Naive thymus-derived CD8-positive, alpha-beta T cell (primary cell): ENCODE data around the gene HTR4. TPM values are rescaled to one million over a fixed set of nuclear protein-coding genes. Genes with fewer than 3 reads are reported as not detected.

ENCODE experiments used
- ATAC-seq, 2 donors: fragments of 150-1000 bp; cut with Tn5 transposase in 1 of 2; sonication (Bioruptor Pico), chemical (Tn5 transposase) in 1 of 2; 1 replicate in 1 of 2; 2 replicates in 1 of 2; pipeline ENCODE4 v1.10.0; 2021; ENCODE audit warnings: mild to moderate bottlenecking in 2 of 2, moderate library complexity in 2 of 2
- POLR2A ChIA-PET: fragments of 350-600 bp; sonication (Branson Sonifier 250); formaldehyde crosslinking; loops from one replicate; lab custom pipeline; 2021; ENCODE audit warnings: antibody characterized with exemption; lab: Charles Lee
- DNase-seq, 10 donors: peaks; one replicate each; pipeline versions ENCODE4 v3.0.0 to v3.0.0-alpha.2; 2020 to 2022
- H3K27ac Mint-ChIP-seq, 10 donors: one replicate each; pipeline ENCODE4 v1.8.0; 2020 to 2022; ENCODE audit warnings: mild to moderate bottlenecking in 10 of 10, mixed read lengths in 10 of 10, moderate library complexity in 4 of 10, inconsistent platforms in 1 of 10
- H3K27me3 Mint-ChIP-seq, 5 donors: one replicate each; pipeline ENCODE4 v1.8.0; 2021 to 2022; ENCODE audit warnings: mixed read lengths in 5 of 5
- H3K36me3 Mint-ChIP-seq, 3 donors: one replicate each; pipeline ENCODE4 v1.8.0; 2020 to 2022; ENCODE audit warnings: mixed read lengths in 3 of 3, mild to moderate bottlenecking in 2 of 3, inconsistent platforms in 1 of 3
- H3K4me1 Mint-ChIP-seq, 4 donors: one replicate each; pipeline ENCODE4 v1.8.0; 2021 to 2022; ENCODE audit warnings: mixed read lengths in 4 of 4
- H3K4me3 Mint-ChIP-seq, 10 donors: one replicate each; pipeline ENCODE4 v1.8.0; 2020 to 2022; ENCODE audit warnings: mild to moderate bottlenecking in 10 of 10, mixed read lengths in 10 of 10, moderate library complexity in 6 of 10, inconsistent platforms in 1 of 10
- H3K9me3 Mint-ChIP-seq, 9 donors: one replicate each; pipeline ENCODE4 v1.8.0; 2020 to 2022; ENCODE audit warnings: mixed read lengths in 9 of 9, mild to moderate bottlenecking in 3 of 9, inconsistent platforms in 1 of 9, moderate library complexity in 1 of 9
- polyA plus RNA-seq, 3 donors: library from polyadenylated mRNA; unstranded; fragments of 300-500 nt; fragmentation: Illumina TruSeq; gene quantifications; one replicate each; pipeline ENCODE4 v1.2.3, GENCODE V29; 2021
- total RNA-seq, 8 experiments: library from RNA in 2 of 8; stranded (reverse) in 2 of 8; gene quantifications; one replicate each; pipeline ENCODE4 v1.2.3 and lab custom pipeline; 2021 to 2026

HTR4 gene
- total and polyA plus RNA-seq, 5 experiments from 2014 or later: not detected

DNA sequence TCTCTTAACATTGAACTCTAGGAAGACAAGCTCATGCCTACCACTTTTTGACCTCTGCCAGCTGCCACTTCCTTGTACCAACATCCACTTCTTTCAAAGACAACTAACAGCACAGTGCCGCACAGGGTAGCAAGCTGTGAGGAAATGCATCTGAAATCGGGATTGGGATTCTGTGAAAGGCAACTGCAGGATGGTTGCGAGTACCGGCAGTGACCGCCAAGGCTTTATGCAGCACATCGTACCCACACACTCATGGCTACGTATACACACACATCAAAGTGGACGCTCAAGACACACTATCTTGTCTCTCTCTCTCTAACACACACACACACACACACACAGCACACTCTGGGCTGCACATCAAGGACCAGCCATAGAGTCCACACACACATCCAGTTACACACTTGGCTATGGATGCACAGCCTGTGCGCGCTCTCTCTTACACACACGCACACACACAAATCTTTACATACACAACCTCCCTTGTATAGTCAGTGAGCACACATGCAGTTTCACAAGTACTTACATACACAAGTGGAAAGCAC lies 964 bp downstream of the HTR4 start:
- POLR2A ChIA-PET: no interaction called here
- DNase-seq (no peak), ATAC-seq (no peak)
- Mint-ChIP-seq H3K27me3 (peaks cover 34 to 55% (median 44%) of the 10 kb centered on the region in 5 donors), H3K4me1 (peaks cover 0 to 6% (median 1%) of the 10 kb centered on the region in 4 donors), H3K27ac (no peak overlapping the region), H3K4me3 (no peak overlapping the region), H3K36me3 (no peaks in the 10 kb centered on the region), H3K9me3 (peaks cover 0 to 2% (median 0%) of the 10 kb centered on the region in 9 donors)

DNA sequence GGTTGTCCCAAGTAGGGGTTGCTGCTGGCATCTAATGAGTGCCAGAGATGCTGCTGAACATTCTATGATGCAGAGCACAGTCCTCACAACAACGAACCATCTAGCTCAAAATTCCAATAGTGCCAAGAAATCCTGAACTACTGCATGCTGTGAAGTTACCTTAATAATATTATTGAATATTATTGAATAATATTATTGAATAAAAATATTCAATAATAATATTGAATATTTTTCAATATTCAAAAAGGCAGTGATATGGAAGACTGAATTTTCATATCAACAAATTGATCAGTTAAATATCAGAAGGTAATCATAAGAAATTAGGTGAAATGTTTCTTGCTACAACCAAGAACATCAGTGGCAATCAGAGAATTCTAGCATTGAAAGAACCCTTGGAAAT lies 2.8 kb downstream of the HTR4 start:
- H3K4me3 Mint-ChIP-seq: no peak overlapping the region
- H3K27me3 Mint-ChIP-seq: peaks cover 32 to 66% (median 52%) of the 10 kb centered on the region in 5 donors
- no peaks in the 10 kb centered on the region for H3K36me3 Mint-ChIP-seq
- POLR2A ChIA-PET: no interaction called here
- peaks cover 0 to 6% (median 1%) of the 10 kb centered on the region in 4 donors for H3K4me1 Mint-ChIP-seq
- H3K9me3 Mint-ChIP-seq: peaks cover 0 to 4% (median 0%) of the 10 kb centered on the region in 9 donors
- ATAC-seq (no peak), DNase-seq (no peak)
- H3K27ac Mint-ChIP-seq: no peak overlapping the region

- ATAC-seq (no peak), DNase-seq (no peak)
- Mint-ChIP-seq H3K4me3 (no peak overlapping the region), H3K4me1 (no peaks in the 10 kb centered on the region), H3K36me3 (no peaks in the 10 kb centered on the region), H3K27ac (no peak overlapping the region), H3K27me3 (peaks cover 3 to 39% (median 13%) of the 10 kb centered on the region in 5 donors), H3K9me3 (peaks cover 0 to 2% (median 0%) of the 10 kb centered on the region in 9 donors)
- POLR2A ChIA-PET: no interaction called here
Observed at GRCh38 chr5:148645527-148645926, 8.8 kb downstream of the HTR4 start.

- peaks cover 3 to 31% (median 10%) of the 10 kb centered on the region in 5 donors for H3K27me3 Mint-ChIP-seq
- DNase-seq: no peak
Observed at GRCh38 chr5:148641735-148642134, 12.6 kb downstream of the HTR4 start.

DNA sequence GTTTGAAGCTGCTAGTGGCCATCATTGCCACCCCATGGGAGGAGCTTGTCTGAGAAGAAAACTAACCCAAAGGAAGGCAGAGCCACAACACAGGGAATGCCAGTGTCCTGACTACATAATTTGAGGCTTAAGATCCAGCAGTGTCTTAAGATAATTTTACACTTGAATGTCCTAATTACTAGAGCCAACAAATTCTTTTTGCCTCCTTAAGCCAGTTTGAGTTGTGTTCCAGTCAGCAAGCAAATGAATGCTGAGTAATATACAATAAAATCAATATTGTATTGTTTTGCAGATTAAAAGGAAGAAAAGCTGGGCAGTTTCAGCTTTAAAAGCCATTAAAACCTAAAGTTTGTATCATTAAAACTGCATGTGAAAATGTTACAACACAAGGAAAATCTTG lies 13.9 kb downstream of the HTR4 start:
- no peaks in the 10 kb centered on the region for H3K36me3 Mint-ChIP-seq
- POLR2A ChIA-PET: no interaction called here
- ATAC-seq: no peak
- no peak overlapping the region for H3K4me3 Mint-ChIP-seq
- no peak for DNase-seq
- no peaks in the 10 kb centered on the region for H3K9me3 Mint-ChIP-seq
- no peaks in the 10 kb centered on the region for H3K4me1 Mint-ChIP-seq
- H3K27me3 Mint-ChIP-seq: peaks cover 0 to 23% (median 8%) of the 10 kb centered on the region in 5 donors
- no peak overlapping the region for H3K27ac Mint-ChIP-seq

More at GRCh38 chr5:148641735-148642134, 12.6 kb downstream of the HTR4 start:
- no peak for ATAC-seq
- POLR2A ChIA-PET: no interaction called here
- Mint-ChIP-seq H3K4me1 (no peaks in the 10 kb centered on the region), H3K27ac (no peak overlapping the region), H3K9me3 (no peaks in the 10 kb centered on the region), H3K4me3 (no peak overlapping the region), H3K36me3 (no peaks in the 10 kb centered on the region)

GRCh38 chr5:148639081-148639480 lies 15.2 kb downstream of the HTR4 start:
- Mint-ChIP-seq H3K36me3 (no peaks in the 10 kb centered on the region), H3K27ac (no peak overlapping the region), H3K4me3 (no peak overlapping the region), H3K27me3 (peaks cover 0 to 23% (median 10%) of the 10 kb centered on the region in 5 donors), H3K4me1 (no peaks in the 10 kb centered on the region), H3K9me3 (no peaks in the 10 kb centered on the region)
- POLR2A ChIA-PET: no interaction called here
- ATAC-seq (no peak), DNase-seq (no peak)

DNA sequence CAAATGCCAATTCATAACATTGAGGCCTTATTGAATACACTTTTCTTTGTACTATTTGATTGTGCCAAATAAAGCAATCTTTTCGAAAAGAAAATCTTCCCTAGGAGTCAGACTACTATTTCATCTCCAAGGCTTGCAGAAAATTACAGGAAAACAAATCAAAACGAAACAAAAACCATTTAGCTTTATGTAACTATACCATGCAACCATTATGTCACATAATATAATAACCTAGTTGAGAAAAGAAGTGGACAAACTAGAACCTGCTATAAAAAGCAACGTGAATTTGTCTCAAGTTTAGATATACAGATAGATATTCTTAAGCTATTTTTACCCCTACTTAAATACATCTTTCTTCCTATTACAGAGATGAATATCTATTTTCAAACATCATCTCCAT lies 18.0 kb downstream of the HTR4 start:
- no peaks in the 10 kb centered on the region for H3K36me3 Mint-ChIP-seq
- H3K4me3 Mint-ChIP-seq: no peak overlapping the region

GRCh38 chr5:148635321-148636083 lies 18.8 kb downstream of the HTR4 start:
- H3K27ac Mint-ChIP-seq: no peak overlapping the region
- H3K27me3 Mint-ChIP-seq: peaks cover 0 to 23% (median 10%) of the 10 kb centered on the region in 5 donors
- no peak overlapping the region for H3K4me3 Mint-ChIP-seq
- POLR2A ChIA-PET: no interaction called here
- no peak for ATAC-seq
- no peak for DNase-seq
- no peaks in the 10 kb centered on the region for H3K9me3 Mint-ChIP-seq
- H3K4me1 Mint-ChIP-seq: peaks cover 0 to 12% (median 4%) of the 10 kb centered on the region in 4 donors
- no peaks in the 10 kb centered on the region for H3K36me3 Mint-ChIP-seq

More for the DNA sequence above, 18.0 kb downstream of the HTR4 start:
- Mint-ChIP-seq H3K27ac (no peak overlapping the region), H3K27me3 (peaks cover 0 to 19% (median 11%) of the 10 kb centered on the region in 5 donors), H3K4me1 (peaks cover 0 to 12% (median 4%) of the 10 kb centered on the region in 4 donors), H3K9me3 (no peaks in the 10 kb centered on the region)
- DNase-seq (no peak), ATAC-seq (no peak)
- POLR2A ChIA-PET: no interaction called here

GRCh38 chr5:148633067-148633377 lies 21.3 kb downstream of the HTR4 start:
- H3K4me3 Mint-ChIP-seq: no peak overlapping the region
- H3K27ac Mint-ChIP-seq: peak overlapping the region in 1 of 10 donors; percentile 55
- peaks cover 0 to 16% (median 6%) of the 10 kb centered on the region in 5 donors for H3K27me3 Mint-ChIP-seq
- H3K4me1 Mint-ChIP-seq: peaks cover 0 to 12% (median 4%) of the 10 kb centered on the region in 4 donors
- ATAC-seq (no peak), DNase-seq (no peak)
- no peaks in the 10 kb centered on the region for H3K9me3 Mint-ChIP-seq
- no peaks in the 10 kb centered on the region for H3K36me3 Mint-ChIP-seq
- POLR2A ChIA-PET: no interaction called here

DNA sequence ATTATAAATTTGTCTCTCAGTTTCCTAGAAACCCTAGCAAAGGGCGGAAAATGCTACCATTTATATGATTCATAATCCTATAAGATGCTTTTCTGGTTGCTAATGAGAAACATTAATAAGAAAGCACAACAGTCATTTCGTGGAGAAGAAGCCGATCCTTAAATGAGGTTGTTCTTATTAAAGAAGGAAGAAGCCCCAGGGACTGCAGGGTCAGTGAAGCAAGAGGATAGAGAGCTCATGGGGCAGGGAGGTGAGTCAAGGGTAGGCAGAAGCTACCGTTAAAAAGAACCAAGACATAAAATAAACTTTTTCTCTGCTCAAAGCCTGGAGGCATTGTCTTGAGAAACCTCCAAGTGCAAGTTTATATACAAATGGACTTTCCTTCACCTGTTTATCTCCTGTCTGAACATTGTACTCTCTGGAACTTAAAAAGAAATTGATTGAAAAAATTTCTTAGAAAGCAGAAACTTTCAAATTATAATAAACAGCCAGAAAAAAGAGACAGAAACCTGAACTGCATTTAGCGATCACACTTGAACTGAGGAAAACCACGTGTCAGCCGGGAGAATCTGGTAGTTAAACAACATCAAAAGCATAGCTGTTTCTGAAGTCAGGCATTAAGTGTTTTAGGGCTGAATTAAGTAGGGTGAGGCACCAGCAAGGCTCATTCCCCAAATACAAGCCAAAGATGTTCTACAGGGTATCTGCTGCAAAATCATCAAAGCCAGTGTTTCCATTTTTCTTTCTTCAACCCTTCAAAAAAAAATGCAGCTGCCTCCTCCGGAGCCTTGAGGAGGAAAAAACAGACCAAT lies 21.9 kb downstream of the HTR4 start:
- no peaks in the 10 kb centered on the region for H3K36me3 Mint-ChIP-seq
- peak overlapping the region in 1 of 10 donors; percentile 61 for H3K4me3 Mint-ChIP-seq
- no peak for DNase-seq
- H3K9me3 Mint-ChIP-seq: no peaks in the 10 kb centered on the region
- peaks cover 0 to 16% (median 3%) of the 10 kb centered on the region in 5 donors for H3K27me3 Mint-ChIP-seq
- H3K27ac Mint-ChIP-seq: no peak overlapping the region
- ATAC-seq: no peak
- POLR2A ChIA-PET: no interaction called here
- peaks cover 0 to 12% (median 4%) of the 10 kb centered on the region in 4 donors for H3K4me1 Mint-ChIP-seq

- no peaks in the 10 kb centered on the region for H3K36me3 Mint-ChIP-seq
- H3K4me3 Mint-ChIP-seq: no peak overlapping the region
- no peaks in the 10 kb centered on the region for H3K9me3 Mint-ChIP-seq
- peaks cover 0 to 4% (median 0%) of the 10 kb centered on the region in 4 donors for H3K4me1 Mint-ChIP-seq
- peaks cover 5 to 16% (median 11%) of the 10 kb centered on the region in 5 donors for H3K27me3 Mint-ChIP-seq
- no peak for ATAC-seq
- H3K27ac Mint-ChIP-seq: no peak overlapping the region
- POLR2A ChIA-PET: no interaction called here
- no peak for DNase-seq
Observed at GRCh38 chr5:148626986-148627385, 27.3 kb downstream of the HTR4 start.

GRCh38 chr5:148626081-148626613 lies 28.2 kb downstream of the HTR4 start:
- no peak for DNase-seq
- Mint-ChIP-seq H3K36me3 (no peaks in the 10 kb centered on the region), H3K27me3 (peaks cover 8 to 16% (median 11%) of the 10 kb centered on the region in 5 donors), H3K4me3 (no peak overlapping the region), H3K27ac (no peak overlapping the region), H3K9me3 (no peaks in the 10 kb centered on the region), H3K4me1 (peaks cover 0 to 10% (median 2%) of the 10 kb centered on the region in 4 donors)
- POLR2A ChIA-PET: no interaction called here
- no peak for ATAC-seq
